Keratinocyte (primary cell): ENCODE results near the gene TSHR. TPM values are rescaled to one million over a fixed set of nuclear protein-coding genes. Genes with fewer than 3 reads are reported as not detected.

ENCODE experiments used
- DNase-seq: peaks from one replicate; pipeline ENCODE4 v3.0.0-alpha.2; 2011; ENCODE audit warnings: low read depth, missing footprints, low spot score
- FAIRE-seq: peaks from 2 replicates; lab custom pipeline; 2011; peaks lifted over from hg19 to GRCh38; lab: Jason Lieb, UNC
- H2AFZ ChIP-seq: 2 replicates; pipeline ENCODE4 v1.6.0; 2012; ENCODE audit warnings: low read length, control low read depth, inconsistent platforms; ENCODE audit not compliant: control insufficient read depth
- H3K27ac ChIP-seq: 2 replicates; pipeline ENCODE4 v1.5.1; 2011; ENCODE audit warnings: low read length; ENCODE audit not compliant: control insufficient read depth, insufficient read depth
- H3K27me3 ChIP-seq: 3 replicates; pipeline ENCODE4 v1.6.0; 2011; ENCODE audit warnings: low read length; ENCODE audit not compliant: control insufficient read depth, insufficient read depth; ENCODE audit errors: extremely low read depth
- H3K36me3 ChIP-seq, 2 experiments: 2 replicates in 1 of 2; 3 replicates in 1 of 2; pipeline ENCODE4 v1.5.1; 2011; ENCODE audit warnings: low read length in 2 of 2, mild to moderate bottlenecking in 1 of 2; ENCODE audit not compliant: control insufficient read depth in 2 of 2, insufficient read depth in 2 of 2; ENCODE audit errors: extremely low read depth in 1 of 2
- H3K4me1 ChIP-seq: 3 replicates; pipeline ENCODE4 v1.5.1; 2011; ENCODE audit warnings: low read length; ENCODE audit not compliant: control insufficient read depth, insufficient read depth; ENCODE audit errors: extremely low read depth
- H3K4me2 ChIP-seq: 3 replicates; pipeline ENCODE4 v1.6.0; 2011; ENCODE audit warnings: low read depth, low read length; ENCODE audit not compliant: control insufficient read depth, insufficient read depth; ENCODE audit errors: extremely low read depth
- H3K4me3 ChIP-seq, 3 experiments: fragments of 200-600 bp in 1 of 3; sonication (generic) in 1 of 3; 2 replicates in 2 of 3; 3 replicates in 1 of 3; pipeline ENCODE4 v1.5.1; 2011 to 2016; ENCODE audit warnings: low read length in 3 of 3, mild to moderate bottlenecking in 3 of 3, control low read depth in 2 of 3, inconsistent platforms in 1 of 3, low read depth in 1 of 3, mixed read lengths in 1 of 3, mixed run types in 1 of 3, moderate library complexity in 1 of 3; ENCODE audit not compliant: control insufficient read depth in 2 of 3, insufficient read depth in 2 of 3; ENCODE audit errors: extremely low read depth in 1 of 3
- H3K79me2 ChIP-seq: 2 replicates; pipeline ENCODE4 v1.6.0; 2012; ENCODE audit warnings: low read length; ENCODE audit not compliant: control insufficient read depth, insufficient read depth
- H3K9ac ChIP-seq: 3 replicates; pipeline ENCODE4 v1.6.0; 2011; ENCODE audit warnings: low read length; ENCODE audit not compliant: control insufficient read depth, insufficient read depth; ENCODE audit errors: extremely low read depth
- H3K9me1 ChIP-seq: 3 replicates; pipeline ENCODE4 v1.6.0; 2011; ENCODE audit warnings: low read length; ENCODE audit not compliant: control insufficient read depth, insufficient read depth; ENCODE audit errors: extremely low read depth
- H3K9me3 ChIP-seq: 2 replicates; pipeline ENCODE4 v1.5.1; 2012; ENCODE audit warnings: low read depth, low read length; ENCODE audit not compliant: control insufficient read depth
- H4K20me1 ChIP-seq: 3 replicates; pipeline ENCODE4 v1.6.0; 2011; ENCODE audit warnings: low read length; ENCODE audit not compliant: control insufficient read depth, insufficient read depth; ENCODE audit errors: extremely low read depth
- EZH2 ChIP-seq: IDR thresholded peaks from one replicate; pipeline ENCODE4 v1.6.1; 2012; ENCODE audit warnings: inconsistent platforms, mild to moderate bottlenecking, low read length, moderate library complexity
- dilution Hi-C: fragments of 300-500 bp; cut with MboI; formaldehyde crosslinking; loops from one replicate; pipeline ENCODE4 v1.7.0; 2020; ENCODE audit warnings: low sequenced_read_pairs; ENCODE audit not compliant: extremely low pct_ligation_motif_present
- polyA plus RNA-seq, 5 experiments: library from polyadenylated mRNA; depleted of rRNA in 3 of 5; stranded (reverse) in 3 of 5; stranded (forward) in 1 of 5; unstranded in 1 of 5; fragments of >200 nt; gene quantifications; 1 replicate in 1 of 5; 2 replicates in 3 of 5; 3 replicates in 1 of 5; pipeline versions ENCODE4 v1.2.1 to v1.2.3, GENCODE V29; 2011 to 2012; ENCODE audit warnings: missing spikeins in 2 of 5, low read depth in 1 of 5, low replicate concordance in 1 of 5
- TF ChIP-seq, protein P1 (sequence below), 3 experiments: IDR thresholded peaks in 1 of 3; conservative IDR thresholded peaks in 1 of 3; optimal IDR thresholded peaks in 1 of 3; 2 replicates in 2 of 3; 3 replicates in 1 of 3; pipeline versions ENCODE3 to v1.5.1; 2011; ENCODE audit warnings: low read length in 3 of 3, mild to moderate bottlenecking in 3 of 3, moderate library complexity in 2 of 3, control low read depth in 1 of 3, inconsistent platforms in 1 of 3; ENCODE audit not compliant: insufficient read depth in 2 of 3; ENCODE audit errors: extremely low read depth in 1 of 3

Gene TSHR
- polyA plus RNA-seq, 1 donor (not counting 4 experiments of a cell fraction or from before 2014, with no cell fraction given) = 0.03 TPM

DNA sequence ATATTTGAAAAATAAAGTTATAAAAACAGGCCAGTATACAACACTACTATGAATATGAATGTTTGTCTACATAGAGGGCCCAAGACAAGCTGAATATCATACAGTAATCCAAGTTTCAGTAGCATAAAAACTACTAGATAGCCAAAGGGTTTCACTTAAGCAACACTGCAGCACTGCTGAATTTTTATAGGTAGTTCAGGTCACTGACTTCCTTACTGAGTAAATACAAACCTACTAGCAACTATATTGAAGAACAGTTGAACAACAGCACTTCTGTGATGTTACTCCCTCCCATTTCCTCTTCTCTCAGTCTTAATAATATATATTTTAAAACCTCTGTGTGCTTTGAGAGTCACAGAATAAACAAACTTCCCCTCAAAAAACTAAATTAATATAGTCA, 222.6 kb downstream of the TSHR start:
- dilution Hi-C loops = no loop called here
- Histone ChIP-seq H3K4me2 (no peak overlapping the region), H3K27ac (no peak overlapping the region), H4K20me1 (no peaks in the 10 kb centered on the region), H3K4me3 (no peak overlapping the region), H3K9ac (no peak overlapping the region), H3K27me3 (no peaks in the 10 kb centered on the region), H3K79me2 (no peaks in the 10 kb centered on the region), H2AFZ (no peak overlapping the region), H3K4me1 (no peaks in the 10 kb centered on the region), H3K9me3 (no peaks in the 10 kb centered on the region), H3K9me1 (no peaks in the 10 kb centered on the region), H3K36me3 (no peaks in the 10 kb centered on the region)
- FAIRE-seq (no peak), DNase-seq (no peak)
- TF ChIP-seq, protein P1, sequence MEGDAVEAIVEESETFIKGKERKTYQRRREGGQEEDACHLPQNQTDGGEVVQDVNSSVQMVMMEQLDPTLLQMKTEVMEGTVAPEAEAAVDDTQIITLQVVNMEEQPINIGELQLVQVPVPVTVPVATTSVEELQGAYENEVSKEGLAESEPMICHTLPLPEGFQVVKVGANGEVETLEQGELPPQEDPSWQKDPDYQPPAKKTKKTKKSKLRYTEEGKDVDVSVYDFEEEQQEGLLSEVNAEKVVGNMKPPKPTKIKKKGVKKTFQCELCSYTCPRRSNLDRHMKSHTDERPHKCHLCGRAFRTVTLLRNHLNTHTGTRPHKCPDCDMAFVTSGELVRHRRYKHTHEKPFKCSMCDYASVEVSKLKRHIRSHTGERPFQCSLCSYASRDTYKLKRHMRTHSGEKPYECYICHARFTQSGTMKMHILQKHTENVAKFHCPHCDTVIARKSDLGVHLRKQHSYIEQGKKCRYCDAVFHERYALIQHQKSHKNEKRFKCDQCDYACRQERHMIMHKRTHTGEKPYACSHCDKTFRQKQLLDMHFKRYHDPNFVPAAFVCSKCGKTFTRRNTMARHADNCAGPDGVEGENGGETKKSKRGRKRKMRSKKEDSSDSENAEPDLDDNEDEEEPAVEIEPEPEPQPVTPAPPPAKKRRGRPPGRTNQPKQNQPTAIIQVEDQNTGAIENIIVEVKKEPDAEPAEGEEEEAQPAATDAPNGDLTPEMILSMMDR (optimal IDR thresholded peaks at IDR 0.05 in 1 of 3, IDR thresholded peaks at IDR 0.05 in 1 of 3, conservative IDR thresholded peaks at IDR 0.05 in 1 of 3; ENCODE audit: extremely low read depth in 1 of 3, insufficient read depth in 2 of 3, low read length in 3 of 3) = no peak

DNA sequence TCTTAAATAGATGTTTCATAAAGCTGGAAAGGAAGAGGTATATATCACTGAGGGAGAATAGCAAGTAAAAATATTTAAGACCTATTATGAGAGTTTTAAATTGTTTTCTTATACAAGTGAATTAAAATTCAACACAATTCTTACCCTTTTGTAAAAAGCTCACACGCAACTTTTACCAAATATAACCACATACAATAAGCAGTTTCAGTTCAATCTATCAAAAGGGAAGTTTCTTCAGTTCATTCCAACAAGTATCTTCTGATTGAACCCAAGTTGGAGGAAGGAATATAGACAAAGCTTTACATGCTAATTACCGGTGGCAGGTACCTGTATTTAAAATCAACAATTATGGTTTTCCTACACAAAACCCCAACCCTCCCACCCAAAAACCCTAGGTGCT, 224.2 kb downstream of the TSHR start:
- no peak for TF ChIP-seq EZH2
- TF ChIP-seq, protein P1 (optimal IDR thresholded peaks at IDR 0.05 in 1 of 3, IDR thresholded peaks at IDR 0.05 in 1 of 3, conservative IDR thresholded peaks at IDR 0.05 in 1 of 3; ENCODE audit: extremely low read depth in 1 of 3, insufficient read depth in 2 of 3, low read length in 3 of 3) = no peak
- H3K27ac ChIP-seq = no peak overlapping the region
- FAIRE-seq (no peak), DNase-seq (no peak)
- H3K9me1 ChIP-seq = no peaks in the 10 kb centered on the region
- H3K36me3 ChIP-seq = no peaks in the 10 kb centered on the region
- no peaks in the 10 kb centered on the region for H3K4me1 ChIP-seq
- no peaks in the 10 kb centered on the region for H4K20me1 ChIP-seq
- no peaks in the 10 kb centered on the region for H3K9me3 ChIP-seq
- H3K4me2 ChIP-seq = no peak overlapping the region
- H3K9ac ChIP-seq = no peak overlapping the region
- no peak overlapping the region for H2AFZ ChIP-seq
- H3K79me2 ChIP-seq = no peaks in the 10 kb centered on the region
- H3K4me3 ChIP-seq = no peak overlapping the region
- H3K27me3 ChIP-seq = no peaks in the 10 kb centered on the region
- dilution Hi-C loops = no loop called here
